Peyer's patch (tissue), 4 donors: ENCODE data around the gene CDKAL1. TPM values are rescaled to one million over a fixed set of nuclear protein-coding genes. Genes with fewer than 3 reads are reported as not detected.

Experiments
- DNase-seq, 3 donors: peaks; one replicate each; pipeline ENCODE4 v3.0.0-alpha.2; 2017 to 2019
- H3K27ac ChIP-seq, 4 donors: fragments of 200-600 bp; sonication (generic); one replicate each; pipeline ENCODE4 v1.5.1; 2016 to 2019
- H3K27me3 ChIP-seq, 2 donors: fragments of 200-600 bp; sonication (generic); one replicate each; pipeline ENCODE4 v1.5.1; 2019
- H3K36me3 ChIP-seq, 3 donors: fragments of 200-600 bp; sonication (generic); one replicate each; pipeline ENCODE4 v1.5.1; 2016 to 2019
- H3K4me1 ChIP-seq, 4 donors: fragments of 200-600 bp; sonication (generic); one replicate each; pipeline ENCODE4 v1.5.1; 2016 to 2019
- H3K4me3 ChIP-seq, 4 donors: fragments of 200-600 bp; sonication (generic); 1 replicate in 3 of 4; 2 replicates in 1 of 4; pipeline ENCODE4 v1.5.1; 2016 to 2019; ENCODE audit warnings: mild to moderate bottlenecking in 1 of 4
- H3K9me3 ChIP-seq, 4 donors: fragments of 200-600 bp; sonication (generic); one replicate each; pipeline ENCODE4 v1.5.1; 2016 to 2019; ENCODE audit warnings: mild to moderate bottlenecking in 1 of 4
- CTCF ChIP-seq, 6 experiments: fragments of 450-650 bp in 4 of 6; fragments of 200-600 bp in 2 of 6; sonication (generic) in 1 of 6; IDR thresholded peaks; one replicate each; pipeline ENCODE4 v1.5.1; 2017 to 2019; ENCODE audit warnings: antibody characterized with exemption in 6 of 6, mild to moderate bottlenecking in 3 of 6, moderate library complexity in 1 of 6
- POLR2A ChIP-seq, 2 donors: fragments of 450-650 bp; IDR thresholded peaks; one replicate each; pipeline ENCODE4 v1.5.1; 2017; ENCODE audit warnings: antibody characterized with exemption in 2 of 2, mild to moderate bottlenecking in 2 of 2, moderate library complexity in 2 of 2
- total RNA-seq, 4 donors: library from RNA; depleted of rRNA; stranded (reverse); fragments of >200 nt; gene quantifications; one replicate each; pipeline ENCODE4 v1.1.0, GENCODE V29; 2016

CDKAL1 gene
- total RNA-seq, 4 donors from 2014 or later: 10.3 to 31.4 (median 11.6) TPM

DNA sequence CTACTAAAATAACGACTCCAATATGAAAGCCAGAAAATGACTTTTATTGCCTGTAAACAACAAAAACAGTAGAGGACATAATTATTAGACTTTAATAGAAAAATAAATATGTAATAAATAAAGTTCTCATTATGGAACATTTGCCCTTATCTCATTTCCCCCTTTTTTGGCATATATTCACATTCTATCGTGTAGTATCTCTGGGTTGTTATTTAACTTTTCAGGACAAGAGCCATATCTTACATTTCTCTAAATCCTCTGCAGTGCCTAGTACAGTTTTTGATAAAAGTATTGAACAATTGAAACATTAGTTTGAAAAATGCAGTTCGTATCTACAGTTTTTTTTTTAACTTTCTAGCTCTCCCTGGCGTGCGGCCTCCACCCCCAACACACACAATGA, 617.3 kb downstream of the CDKAL1 start:
- Histone ChIP-seq H3K27me3 (no peaks in the 10 kb centered on the region), H3K36me3 (no peaks in the 10 kb centered on the region), H3K4me3 (no peak overlapping the region), H3K27ac (no peak overlapping the region), H3K9me3 (no peaks in the 10 kb centered on the region), H3K4me1 (no peaks in the 10 kb centered on the region)
- no peak for DNase-seq
- TF ChIP-seq CTCF (IDR thresholded peaks at IDR 0.05): no peak
- TF ChIP-seq POLR2A (IDR thresholded peaks at IDR 0.05): no peak

DNA sequence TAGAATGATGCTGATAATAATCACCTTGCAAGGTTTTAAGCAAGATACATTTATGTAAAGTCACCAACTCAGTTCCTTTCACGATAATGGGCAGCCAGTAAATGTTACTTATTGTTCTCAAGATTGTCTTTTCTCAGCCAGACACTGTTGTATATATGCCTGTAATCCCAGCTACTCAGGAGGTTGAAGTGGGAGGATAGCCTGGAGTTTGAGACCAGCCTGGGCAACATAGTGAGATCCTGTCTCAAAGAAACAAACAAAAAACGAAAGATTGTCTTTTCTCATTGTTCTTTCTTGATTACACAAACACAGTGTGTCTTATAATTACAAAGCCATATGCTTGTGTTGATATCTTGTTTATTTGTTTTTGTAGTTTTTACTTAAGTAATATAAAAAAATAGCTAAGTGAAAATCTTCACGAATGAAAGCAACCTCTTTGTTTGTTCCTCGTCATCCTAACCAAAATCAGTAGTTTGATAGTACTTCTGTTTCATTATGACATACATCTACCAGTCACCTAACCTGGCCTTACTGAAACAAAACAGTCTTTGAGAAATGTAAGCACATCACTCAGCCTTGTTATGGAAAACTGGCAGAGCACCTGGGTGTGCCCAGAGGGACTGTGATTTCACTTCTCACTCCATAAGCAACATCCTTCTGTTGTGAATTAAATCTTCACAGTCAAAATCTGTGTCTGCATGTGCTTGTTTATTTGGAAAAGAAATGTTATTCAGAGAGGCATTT, 623.1 kb downstream of the CDKAL1 start:
- Histone ChIP-seq H3K4me3 (no peak overlapping the region), H3K4me1 (no peaks in the 10 kb centered on the region), H3K36me3 (no peaks in the 10 kb centered on the region), H3K27ac (no peak overlapping the region), H3K27me3 (no peaks in the 10 kb centered on the region), H3K9me3 (no peaks in the 10 kb centered on the region)
- TF ChIP-seq CTCF (IDR thresholded peaks at IDR 0.05): no peak
- TF ChIP-seq POLR2A (IDR thresholded peaks at IDR 0.05): no peak
- no peak for DNase-seq

DNA sequence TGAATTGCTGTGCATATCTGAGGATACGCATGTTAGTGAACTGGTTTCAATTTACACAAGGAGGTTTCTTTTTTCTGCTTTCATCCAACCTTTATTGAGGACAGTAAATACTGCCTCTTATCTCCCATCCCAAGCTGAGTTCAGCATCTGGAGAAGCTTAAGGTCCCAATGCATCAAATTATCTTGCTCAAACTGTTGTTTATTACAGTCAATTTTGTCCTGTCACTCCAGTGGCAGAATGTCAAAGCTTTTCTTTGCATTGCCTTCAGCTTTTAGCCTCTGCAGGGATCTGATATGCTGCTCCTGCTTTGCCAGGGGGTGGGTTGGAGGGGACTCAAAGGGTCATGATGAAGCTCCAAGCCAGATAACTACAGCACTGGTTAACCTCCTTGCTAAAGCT, 623.9 kb downstream of the CDKAL1 start:
- DNase-seq: no peak
- no peaks in the 10 kb centered on the region for H3K9me3 ChIP-seq
- no peak overlapping the region for H3K27ac ChIP-seq
- no peaks in the 10 kb centered on the region for H3K36me3 ChIP-seq
- H3K4me1 ChIP-seq: no peaks in the 10 kb centered on the region
- H3K4me3 ChIP-seq: no peak overlapping the region
- no peak for TF ChIP-seq CTCF (IDR thresholded peaks at IDR 0.05)
- no peak for TF ChIP-seq POLR2A (IDR thresholded peaks at IDR 0.05)
- H3K27me3 ChIP-seq: no peaks in the 10 kb centered on the region

GRCh38 chr6:21158873-21159272, 624.6 kb downstream of the CDKAL1 start:
- TF ChIP-seq CTCF (IDR thresholded peaks at IDR 0.05): no peak
- TF ChIP-seq POLR2A (IDR thresholded peaks at IDR 0.05): no peak
- no peak for DNase-seq
- no peaks in the 10 kb centered on the region for H3K36me3 ChIP-seq
- no peak overlapping the region for H3K27ac ChIP-seq
- no peak overlapping the region for H3K4me3 ChIP-seq
- no peaks in the 10 kb centered on the region for H3K27me3 ChIP-seq
- H3K9me3 ChIP-seq: no peaks in the 10 kb centered on the region
- no peaks in the 10 kb centered on the region for H3K4me1 ChIP-seq

DNA sequence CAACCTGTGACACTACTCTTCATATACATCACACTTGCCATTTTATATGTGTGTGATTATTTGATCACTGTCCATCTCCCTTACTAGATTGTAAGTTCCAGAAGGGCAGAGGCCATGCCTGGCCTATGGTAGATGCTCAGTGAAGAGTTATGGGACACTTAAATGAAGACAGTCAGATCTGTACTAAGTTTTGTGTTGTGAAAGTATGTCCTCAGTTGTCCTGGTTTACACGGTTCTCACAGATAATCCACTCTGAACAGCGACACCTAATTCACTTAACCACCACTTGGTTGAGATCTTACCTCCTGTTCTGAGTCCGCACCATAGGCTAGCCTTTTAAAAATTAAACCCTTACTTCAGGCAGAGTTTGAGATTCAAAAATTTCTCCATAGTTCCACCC, 625.2 kb downstream of the CDKAL1 start:
- Histone ChIP-seq H3K4me1 (no peaks in the 10 kb centered on the region), H3K27ac (no peak overlapping the region), H3K36me3 (no peaks in the 10 kb centered on the region), H3K27me3 (no peaks in the 10 kb centered on the region), H3K9me3 (no peaks in the 10 kb centered on the region), H3K4me3 (no peak overlapping the region)
- TF ChIP-seq CTCF (IDR thresholded peaks at IDR 0.05): no peak
- no peak for TF ChIP-seq POLR2A (IDR thresholded peaks at IDR 0.05)
- no peak for DNase-seq
